HepG2 (cell line): ENCODE results near the gene MYBL2. TPM values are rescaled to one million over a fixed set of nuclear protein-coding genes. Genes with fewer than 3 reads are reported as not detected.
A peak's percentile ranks its signal among the peaks of the same experiment; 100 is the strongest.
"Not testable (repeated sequence)": the region's sequence is repeated elsewhere in the genome, so short reads cannot be mapped to it uniquely, and the experiment has no call there.

Experiments used
- ATAC-seq: fragments of 200-7000 bp; cut with Tn5 transposase; 3 replicates; pipeline ENCODE4 v1.9.1; 2020; ENCODE audit warnings: mild to moderate bottlenecking, moderate library complexity
- BruUV-seq: library from RNA; stranded (reverse); fragments of 400-500 nt; replicated peaks from 2 replicates; lab custom pipeline; 2021; lab: Mats Ljungman, UMichigan
- CTCF ChIA-PET: fragments of 300-600 bp; formaldehyde crosslinking; extraction: SDS; loops from one replicate; lab custom pipeline; 2021; ENCODE audit warnings: low total read pairs, inconsistent platforms, low intra/inter-chr PET ratio; lab: Yijun Ruan, JAX
- POLR2A ChIA-PET: fragments of 350-600 bp; sonication (Branson Sonifier 250); formaldehyde crosslinking; loops from one replicate; lab custom pipeline; 2020; ENCODE audit warnings: antibody characterized with exemption, inconsistent platforms; lab: Yijun Ruan, JAX
- DNase-seq: peaks from one replicate; pipeline ENCODE4 v3.0.0-alpha.2; 2015; ENCODE audit warnings: low spot score
- FAIRE-seq: peaks from 3 replicates; lab custom pipeline; 2011; peaks lifted over from hg19 to GRCh38; lab: Jason Lieb, UNC
- H2AFZ ChIP-seq: one replicate; pipeline ENCODE4 v1.6.1; 2011; ENCODE audit warnings: low read length, inconsistent platforms
- H3K27ac ChIP-seq: fragments of 300-600 bp; 3 replicates; pipeline ENCODE4 v1.8.0; 2011; ENCODE audit warnings: mixed run types, mild to moderate bottlenecking, mixed read lengths, low read length, inconsistent platforms; ENCODE audit not compliant: insufficient read depth; ENCODE audit errors: extremely low read length
- H3K27me3 ChIP-seq, 2 experiments: fragments of 200-600 bp in 1 of 2; 2 replicates in 1 of 2; 3 replicates in 1 of 2; pipeline versions ENCODE4 v1.6.0 to v1.8.0; 2011; ENCODE audit warnings: low read length in 2 of 2, mild to moderate bottlenecking in 2 of 2, moderate library complexity in 2 of 2, inconsistent platforms in 1 of 2; ENCODE audit not compliant: insufficient read depth in 2 of 2, control insufficient read depth in 1 of 2
- H3K36me3 ChIP-seq, 2 experiments: fragments of 200-600 bp in 1 of 2; replicated peaks in 1 of 2; 2 replicates in 1 of 2; 3 replicates in 1 of 2; pipeline versions ENCODE4 v1.5.1 to v1.8.0; 2011; ENCODE audit warnings: low read length in 2 of 2, inconsistent platforms in 1 of 2; ENCODE audit not compliant: insufficient read depth in 2 of 2, control insufficient read depth in 1 of 2
- H3K4me1 ChIP-seq: 2 replicates; pipeline ENCODE4 v1.5.1; 2012; ENCODE audit warnings: low read length, inconsistent platforms; ENCODE audit not compliant: insufficient read depth
- H3K4me2 ChIP-seq: 2 replicates; pipeline ENCODE4 v1.6.0; 2011; ENCODE audit warnings: low read depth, low read length, inconsistent platforms
- H3K4me3 ChIP-seq, 3 experiments: fragments of 200-600 bp in 1 of 3; sonication (generic), shearing (Covaris generic) in 1 of 3; replicated peaks in 1 of 3; 2 replicates each; pipeline ENCODE4 v1.5.1; 2011 to 2016; ENCODE audit warnings: low read length in 3 of 3, inconsistent platforms in 2 of 3, low read depth in 2 of 3, mild to moderate bottlenecking in 2 of 3, control low read depth in 1 of 3, mixed read lengths in 1 of 3; ENCODE audit not compliant: insufficient read depth in 1 of 3
- H3K79me2 ChIP-seq: one replicate; pipeline ENCODE4 v1.6.1; 2011; ENCODE audit warnings: low read length, inconsistent platforms; ENCODE audit not compliant: insufficient read depth
- H3K9ac ChIP-seq: 2 replicates; pipeline ENCODE4 v1.6.0; 2011; ENCODE audit warnings: mild to moderate bottlenecking, low read depth, low read length, inconsistent platforms; ENCODE audit not compliant: insufficient read depth
- H3K9me3 ChIP-seq: 2 replicates; pipeline ENCODE4 v1.5.1; 2012; ENCODE audit warnings: mild to moderate bottlenecking, low read length
- H4K20me1 ChIP-seq: 2 replicates; pipeline ENCODE4 v1.6.0; 2011; ENCODE audit warnings: inconsistent platforms, mild to moderate bottlenecking, low read length, moderate library complexity; ENCODE audit not compliant: insufficient read depth
- HNF4A ChIP-seq: sonication (generic); formaldehyde crosslinking; IDR thresholded peaks from 2 replicates; pipeline ENCODE4 v1.4.0; 2020; ENCODE audit warnings: missing genetic modification reagents
- ZNF121 ChIP-seq: sonication (generic); formaldehyde crosslinking; IDR thresholded peaks from 2 replicates; pipeline ENCODE4 v1.5.0; 2020; ENCODE audit warnings: mild to moderate bottlenecking, missing genetic modification reagents
- ZSCAN12 ChIP-seq: sonication (generic); formaldehyde crosslinking; IDR thresholded peaks from 2 replicates; pipeline ENCODE4 v1.9.0; 2021; ENCODE audit warnings: mild to moderate bottlenecking, missing genetic modification reagents
- WGBS: methylation state at CpG from one replicate; pipeline ENCODE4 v1.1.6; 2017; ENCODE audit warnings: low lambda C conversion rate; 5-methylcytosine and 5-hydroxymethylcytosine counted together
- in situ Hi-C: cut with HindIII; loops from 2 replicates; pipeline ENCODE4 v1.10.0; 2017; ENCODE audit warnings: low pct_unique_long_range_greater_than_20kb; ENCODE audit not compliant: extremely low pct_ligation_motif_present
- intact Hi-C: fragments of 100-400 bp; cut with micrococcal nuclease; formaldehyde crosslinking; loops from one replicate; pipeline ENCODE4 v1.10.0; 2022; ENCODE audit not compliant: unreplicated experiment
- polyA plus RNA-seq, 8 experiments: library from polyadenylated mRNA; depleted of rRNA in 3 of 8; stranded (reverse) in 7 of 8; unstranded in 1 of 8; fragments of >200 nt; fragmentation: Illumina TruSeq in 4 of 8; extraction: Trizol in 4 of 8; gene quantifications; 2 replicates each; pipeline versions ENCODE4 v1.2.1 to v1.2.3, GENCODE V29; 2011 to 2016; ENCODE audit warnings: low read depth in 4 of 8, missing spikeins in 1 of 8, mixed read lengths in 1 of 8; ENCODE audit not compliant: insufficient read depth in 1 of 8
- total RNA-seq, 5 experiments: library from RNA; depleted of rRNA; stranded (reverse); fragments of >200 nt; fragmentation: Illumina TruSeq; extraction: Trizol; gene quantifications; 2 replicates each; pipeline ENCODE4 v1.2.3, GENCODE V29; 2016; ENCODE audit warnings: low read depth in 1 of 5

The MYBL2 gene
- total and polyA plus RNA-seq, 2 of the 13 experiments (the other 11 are each of a cell fraction or from before 2014, with no cell fraction given) = 11.9 to 66.2 TPM

GRCh38 chr20:43653966-43654365 is 12.9 kb upstream of the MYBL2 start:
- Histone ChIP-seq H3K4me2 (peak overlapping the region; percentile 48), H3K4me1 (peaks cover 58% of the 10 kb centered on the region), H3K79me2 (peaks cover 2% of the 10 kb centered on the region), H4K20me1 (no peaks in the 10 kb centered on the region), H3K36me3 (no peaks in the 10 kb centered on the region), H3K27me3 (no peaks in the 10 kb centered on the region; a peak in 1 of 5 replicates), H3K4me3 (no peak overlapping the region), H3K9me3 (no peaks in the 10 kb centered on the region), H3K27ac (peak overlapping the region; percentile 68), H3K9ac (no peak overlapping the region), H2AFZ (peak overlapping the region; percentile 64)
- FAIRE-seq = no peak
- intact Hi-C loops (loop anchor here (1.0 kb wide), 1 partner anchor 64 kb away; the partner anchor contains the start of gene IFT52), in situ Hi-C loops (no loop called here)
- ChIA-PET CTCF (interaction anchor here (0.6 kb wide), 1 partner anchor 158 kb away, joined by 3 read pairs; no protein-coding TSS in a partner anchor), POLR2A (interaction anchor here (2.8 kb wide), 1 partner anchor 197 kb away, joined by 18 read pairs; the partner anchor contains the start of gene SRSF6)
- 88% methylated on average over 3 of the region's 3 CpGs for WGBS
- no peak for ATAC-seq
- TF ChIP-seq ZSCAN12 (no peak), HNF4A (CRISPR knock-in tag) (0 out of 2 replicates have a peak, but pooled peaks have one; percentile 5)
- DNase-seq = no peak
- BruUV-seq = no TSS peak

DNA sequence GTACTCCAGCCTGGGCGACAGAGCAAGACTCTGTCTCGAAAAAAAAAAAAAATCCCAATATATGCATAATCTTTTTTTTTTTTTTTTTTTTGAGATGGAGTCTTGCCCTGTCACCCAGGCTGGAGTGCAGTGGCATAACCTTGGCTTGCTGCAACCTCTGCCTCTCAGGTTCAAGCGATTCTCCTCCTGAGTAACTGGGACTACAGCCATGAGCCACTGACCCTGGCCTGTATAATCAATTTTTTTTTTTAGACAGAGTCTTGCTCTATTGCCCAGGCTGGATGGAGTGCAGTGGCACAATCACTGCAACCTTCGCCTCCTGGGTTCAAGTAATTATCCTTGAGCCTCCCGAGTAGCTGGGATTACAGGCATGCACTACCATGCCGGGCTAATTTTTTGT is 11.7 kb upstream of the MYBL2 start:
- H3K79me2 ChIP-seq, H3K9me3 ChIP-seq, ATAC-seq, H3K4me2 ChIP-seq, H4K20me1 ChIP-seq, BruUV-seq, in situ Hi-C loops, H3K27ac ChIP-seq, DNase-seq, H3K27me3 ChIP-seq, H2AFZ ChIP-seq, intact Hi-C loops, FAIRE-seq, H3K9ac ChIP-seq, POLR2A ChIA-PET, H3K4me3 ChIP-seq, H3K36me3 ChIP-seq, CTCF ChIA-PET: not testable (repeated sequence)
- TF ChIP-seq ZNF121 = 0 out of 2 replicates have a peak, but pooled peaks have one; percentile 21
- 81% methylated on average over 6 of the region's 6 CpGs for WGBS
- H3K4me1 ChIP-seq = peaks cover 60% of the 10 kb centered on the region
